Measurements from ENCODE around the gene GNAI2.
"Not testable (repeated sequence)": the region's sequence is repeated elsewhere in the genome, so short reads cannot be mapped to it uniquely, and the experiment has no call there.

Gene GNAI2

GRCh38 chr3:50260027-50260941 lies 24.3 kb downstream of the GNAI2 start:
- peaks cover 32% of the 10 kb centered on the region for H3K4me1 Mint-ChIP-seq
- H3K4me3 Mint-ChIP-seq = peak overlapping the region; percentile 73 to 86
- peak overlapping the region; percentile 81 to 83 for H3K27ac Mint-ChIP-seq
- DNase-seq (peak; percentile 86 to 90), ATAC-seq (peak; percentile 92)
- H3K9me3 Mint-ChIP-seq = no peaks in the 10 kb centered on the region
- no peaks in the 10 kb centered on the region for H3K27me3 Mint-ChIP-seq

GRCh38 chr3:50260942-50261441 lies 25.0 kb downstream of the GNAI2 start:
- peak overlapping the region in 1 of 2 donors; percentile 80 for H3K27ac Mint-ChIP-seq
- peaks cover 32% of the 10 kb centered on the region for H3K4me1 Mint-ChIP-seq
- no peak for ATAC-seq
- peak overlapping the region; percentile 73 to 86 for H3K4me3 Mint-ChIP-seq
- peaks cover 7% of the 10 kb centered on the region for H3K27me3 Mint-ChIP-seq
- DNase-seq = peak in 1 of 2 donors; percentile 3
- no peaks in the 10 kb centered on the region for H3K9me3 Mint-ChIP-seq

DNA sequence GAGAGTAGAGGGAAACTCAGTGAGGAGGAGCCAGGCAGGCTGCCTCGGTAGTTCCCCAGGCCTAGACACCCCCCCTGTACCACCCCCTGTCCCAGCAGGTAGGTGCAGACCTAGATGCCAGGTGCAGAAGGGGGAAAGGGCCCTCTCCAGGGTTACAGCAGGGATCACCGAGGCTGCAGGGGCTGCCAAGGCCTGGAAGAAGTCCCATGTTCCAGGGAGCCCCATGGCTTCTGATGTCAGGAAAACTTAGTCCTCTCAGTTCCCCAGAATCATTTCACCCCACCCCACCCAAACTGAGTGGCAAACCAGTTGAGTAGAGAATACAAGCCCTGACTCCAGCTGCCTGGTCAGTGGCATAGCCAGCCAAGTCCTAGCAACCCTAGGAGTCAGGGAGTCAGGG lies 25.5 kb downstream of the GNAI2 start:
- Mint-ChIP-seq H3K27ac (peak overlapping the region in 1 of 2 donors; percentile 67), H3K4me1 (peaks cover 30% of the 10 kb centered on the region), H3K27me3 (peaks cover 11% of the 10 kb centered on the region), H3K4me3 (peak overlapping the region; percentile 73 to 86), H3K9me3 (no peaks in the 10 kb centered on the region)
- DNase-seq (no peak), ATAC-seq (no peak)

DNA sequence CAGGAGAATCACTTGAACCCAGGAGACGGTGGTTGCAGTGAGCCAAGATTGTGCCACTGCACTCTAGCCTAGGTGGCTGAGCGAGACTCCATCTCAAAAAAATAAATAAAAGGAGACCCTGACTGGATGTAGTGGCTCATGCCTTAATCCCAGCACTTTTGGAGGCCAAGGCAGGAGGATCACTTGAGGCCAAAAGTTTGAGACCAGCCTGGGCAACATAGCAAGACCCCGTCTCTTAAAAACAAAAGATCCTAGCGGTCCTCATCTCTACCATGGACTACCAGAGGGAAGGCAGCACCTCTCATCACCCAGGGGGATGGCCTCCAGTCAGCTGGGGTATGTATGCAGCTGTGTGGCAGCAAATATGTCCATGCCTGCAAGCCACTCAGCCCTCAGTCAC lies 26.2 kb downstream of the GNAI2 start:
- not testable (repeated sequence) for H3K4me3 Mint-ChIP-seq, H3K27ac Mint-ChIP-seq, DNase-seq, H3K9me3 Mint-ChIP-seq, ATAC-seq
- Mint-ChIP-seq H3K4me1 (peaks cover 27% of the 10 kb centered on the region), H3K27me3 (peaks cover 18% of the 10 kb centered on the region)

GRCh38 chr3:50262778-50263177 lies 26.8 kb downstream of the GNAI2 start:
- DNase-seq (peak in 1 of 2 donors; percentile 0), ATAC-seq (no peak)
- no peak overlapping the region for H3K27ac Mint-ChIP-seq
- H3K9me3 Mint-ChIP-seq = no peaks in the 10 kb centered on the region
- H3K4me1 Mint-ChIP-seq = peaks cover 27% of the 10 kb centered on the region
- H3K4me3 Mint-ChIP-seq = peak overlapping the region in 1 of 2 donors; percentile 7
- H3K27me3 Mint-ChIP-seq = peaks cover 24% of the 10 kb centered on the region

DNA sequence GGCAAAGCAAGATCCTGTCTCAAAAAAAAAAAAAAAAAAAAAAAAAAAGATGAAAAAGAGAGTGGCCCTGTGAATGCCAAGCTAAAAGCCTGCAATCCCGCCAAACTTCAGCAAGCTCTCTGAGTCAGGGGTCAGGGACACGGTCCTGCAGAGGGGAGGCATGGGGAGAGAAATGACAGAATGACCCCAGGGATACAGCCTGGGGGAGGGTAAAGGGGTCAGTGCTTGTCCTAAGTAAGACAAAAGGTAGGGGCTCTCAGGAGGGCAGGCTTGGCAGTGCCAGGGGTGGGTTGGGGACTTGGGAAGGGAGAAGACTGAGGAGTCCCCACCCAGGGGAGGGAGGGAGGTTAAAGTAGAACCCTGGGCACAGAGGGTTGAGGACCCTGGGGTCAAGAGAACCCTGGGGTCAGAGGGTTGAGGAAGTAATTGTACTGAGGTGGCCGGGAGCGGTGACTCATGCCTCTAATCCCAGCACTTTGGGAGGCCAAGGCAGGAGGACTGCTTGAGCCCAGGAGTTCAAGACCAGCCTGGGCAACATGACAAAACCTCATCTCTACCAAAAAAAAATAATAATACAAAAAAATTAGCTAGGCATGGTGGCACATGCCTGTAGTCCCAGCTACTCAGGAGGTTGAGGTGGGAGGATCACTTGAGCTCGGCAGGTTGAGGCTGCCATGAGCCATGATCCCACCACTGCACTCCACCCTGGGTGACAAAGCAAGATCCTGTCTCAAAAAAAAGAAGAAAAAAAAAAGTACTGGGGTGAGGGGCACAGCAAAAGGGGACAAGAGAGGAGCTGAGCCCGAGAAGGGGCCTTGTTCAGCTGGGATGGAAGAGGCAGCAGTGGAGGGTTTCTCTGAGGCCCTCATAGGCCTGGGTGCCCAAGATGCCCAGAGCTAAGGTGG lies 27.7 kb downstream of the GNAI2 start:
- ATAC-seq (no peak), DNase-seq (peak in 1 of 2 donors; percentile 1)
- Mint-ChIP-seq H3K4me3 (no peak overlapping the region), H3K27me3 (peaks cover 33% of the 10 kb centered on the region), H3K27ac (peak overlapping the region in 1 of 2 donors; percentile 93), H3K9me3 (no peaks in the 10 kb centered on the region), H3K4me1 (peaks cover 22% of the 10 kb centered on the region)

GRCh38 chr3:50264383-50264963 lies 28.5 kb downstream of the GNAI2 start:
- Mint-ChIP-seq H3K4me1 (peaks cover 14% of the 10 kb centered on the region), H3K9me3 (no peaks in the 10 kb centered on the region), H3K4me3 (no peak overlapping the region), H3K27me3 (peaks cover 37% of the 10 kb centered on the region), H3K27ac (no peak overlapping the region)
- DNase-seq = no peak
- ATAC-seq = no peak

DNA sequence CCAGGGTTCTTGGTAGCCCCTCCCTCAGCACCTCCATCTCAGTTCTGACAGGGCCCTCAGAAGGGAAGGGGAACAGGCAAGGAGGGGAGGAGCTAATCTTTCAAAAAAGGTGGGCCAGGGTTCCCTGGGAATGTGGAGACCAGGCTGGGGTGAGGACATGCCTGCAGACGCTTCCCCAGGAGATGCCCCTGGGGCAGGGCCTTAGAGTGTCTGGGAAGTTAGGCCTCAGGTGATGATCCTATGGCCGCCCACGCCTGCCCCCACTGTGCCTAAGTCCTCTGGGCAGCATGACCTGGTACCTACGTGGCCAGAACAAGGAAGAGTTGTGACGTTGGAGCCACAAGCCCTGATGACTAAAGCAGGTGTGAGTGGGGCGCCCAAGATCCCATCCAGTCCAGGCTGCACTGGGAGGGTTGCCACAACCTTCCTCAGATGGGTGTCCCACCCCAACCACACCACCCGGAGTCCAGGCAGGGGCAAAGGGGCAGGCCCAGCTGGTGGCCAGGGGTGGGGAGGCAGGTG lies 29.0 kb downstream of the GNAI2 start:
- ATAC-seq (no peak), DNase-seq (no peak)
- Mint-ChIP-seq H3K9me3 (no peaks in the 10 kb centered on the region), H3K4me3 (no peak overlapping the region), H3K4me1 (peaks cover 9% of the 10 kb centered on the region), H3K27me3 (peaks cover 42% of the 10 kb centered on the region), H3K27ac (no peak overlapping the region)

DNA sequence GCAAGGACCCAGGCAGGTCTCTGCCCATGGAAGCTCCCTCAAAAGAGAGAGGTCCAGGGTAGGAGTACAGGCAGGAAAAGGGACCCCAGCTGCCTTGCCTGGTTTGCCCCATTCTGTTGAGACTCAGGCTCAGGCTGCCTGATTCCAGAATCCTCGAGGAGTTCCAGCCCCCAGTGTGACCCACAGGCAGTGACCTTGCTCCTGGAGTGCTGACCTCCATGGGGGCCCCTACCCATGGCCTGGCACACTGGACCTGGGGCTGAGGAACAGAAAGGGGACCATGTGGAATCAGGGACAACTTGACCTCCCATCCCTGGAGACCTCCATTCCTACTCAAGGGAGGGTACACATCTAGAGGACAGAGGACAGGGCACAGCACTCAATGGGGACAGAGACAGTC lies 29.6 kb downstream of the GNAI2 start:
- Mint-ChIP-seq H3K4me1 (peaks cover 9% of the 10 kb centered on the region), H3K27ac (no peak overlapping the region), H3K4me3 (no peak overlapping the region), H3K9me3 (no peaks in the 10 kb centered on the region), H3K27me3 (peaks cover 48% of the 10 kb centered on the region)
- ATAC-seq (no peak), DNase-seq (no peak)

- no peak overlapping the region for H3K27ac Mint-ChIP-seq
- no peak overlapping the region for H3K4me3 Mint-ChIP-seq
- H3K4me1 Mint-ChIP-seq = peaks cover 4% of the 10 kb centered on the region
- H3K27me3 Mint-ChIP-seq = peaks cover 48% of the 10 kb centered on the region
- no peak for ATAC-seq
- DNase-seq = peak in 1 of 2 donors; percentile 0
- no peaks in the 10 kb centered on the region for H3K9me3 Mint-ChIP-seq
Measured at GRCh38 chr3:50266017-50266416, 30.0 kb downstream of the GNAI2 start.

DNA sequence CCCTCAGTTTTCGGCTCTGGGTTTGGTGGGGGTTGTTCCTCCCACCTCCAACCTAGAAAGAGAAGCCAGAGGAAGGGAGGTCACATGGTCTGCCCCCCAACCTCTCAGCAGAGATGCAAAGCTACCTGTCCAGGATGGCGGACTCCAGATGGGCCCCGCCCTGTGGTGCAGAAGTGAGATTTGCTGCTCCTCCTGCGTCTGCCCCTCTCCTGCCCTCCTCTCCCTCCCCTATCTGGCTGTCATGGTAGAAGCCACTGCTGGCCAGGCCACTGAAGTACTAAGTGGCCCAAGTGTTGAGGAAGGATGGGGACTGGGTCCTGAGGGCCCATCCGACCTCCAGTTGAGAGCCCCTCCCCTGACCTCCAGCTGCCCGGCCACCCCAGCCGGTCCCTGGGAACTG lies 30.8 kb downstream of the GNAI2 start:
- H3K27ac Mint-ChIP-seq = peak overlapping the region in 1 of 2 donors; percentile 27
- DNase-seq = no peak
- H3K4me3 Mint-ChIP-seq = no peak overlapping the region
- H3K9me3 Mint-ChIP-seq = no peaks in the 10 kb centered on the region
- H3K4me1 Mint-ChIP-seq = peaks cover 6% of the 10 kb centered on the region
- H3K27me3 Mint-ChIP-seq = peaks cover 56% of the 10 kb centered on the region
- no peak for ATAC-seq

GRCh38 chr3:50267280-50267913 lies 31.4 kb downstream of the GNAI2 start:
- no peak for ATAC-seq
- peaks cover 12% of the 10 kb centered on the region for H3K4me1 Mint-ChIP-seq
- peaks cover 57% of the 10 kb centered on the region for H3K27me3 Mint-ChIP-seq

GRCh38 chr3:50268276-50268675 lies 32.3 kb downstream of the GNAI2 start:
- DNase-seq = no peak
- no peak for ATAC-seq
- no peaks in the 10 kb centered on the region for H3K9me3 Mint-ChIP-seq
- no peak overlapping the region for H3K27ac Mint-ChIP-seq
- peaks cover 20% of the 10 kb centered on the region for H3K4me1 Mint-ChIP-seq
- H3K27me3 Mint-ChIP-seq = peaks cover 63% of the 10 kb centered on the region
- H3K4me3 Mint-ChIP-seq = no peak overlapping the region

More at GRCh38 chr3:50267280-50267913, 31.4 kb downstream of the GNAI2 start:
- no peaks in the 10 kb centered on the region for H3K9me3 Mint-ChIP-seq
- no peak overlapping the region for H3K4me3 Mint-ChIP-seq
- no peak overlapping the region for H3K27ac Mint-ChIP-seq
- DNase-seq = no peak

DNA sequence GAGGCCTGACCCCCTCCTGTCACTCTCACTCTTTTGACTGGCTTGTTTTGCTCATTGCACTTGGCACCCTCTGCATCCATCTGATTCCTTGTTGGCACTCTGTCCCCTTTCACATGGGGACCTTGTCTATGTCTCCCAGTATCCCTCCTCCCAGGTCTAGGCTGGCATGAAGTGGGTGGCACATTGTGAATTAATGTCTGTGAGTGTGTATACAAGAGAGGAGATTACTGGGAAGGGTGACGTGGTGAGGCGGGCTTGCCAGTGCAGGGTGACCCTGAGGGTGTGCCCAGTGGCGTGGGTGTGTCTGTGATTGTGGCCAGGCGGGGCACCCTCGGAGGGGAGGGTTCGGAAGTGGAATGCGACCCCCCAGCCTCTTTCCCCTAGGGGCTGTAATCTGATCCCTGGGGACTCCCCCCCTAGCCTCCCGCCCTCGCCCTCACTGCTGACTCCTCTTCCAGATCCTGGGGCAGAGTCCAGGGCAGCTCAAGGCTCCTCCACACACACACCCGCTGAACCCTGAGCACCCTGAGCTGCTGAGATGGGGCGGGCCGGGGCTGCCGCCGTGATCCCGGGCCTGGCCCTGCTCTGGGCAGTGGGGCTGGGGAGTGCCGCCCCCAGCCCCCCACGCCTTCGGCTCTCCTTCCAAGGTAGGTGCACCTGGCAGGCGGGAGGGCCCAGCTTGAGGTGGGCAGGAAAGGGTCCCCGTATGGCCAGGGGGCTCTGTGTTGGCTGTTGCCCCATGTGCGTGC lies 32.9 kb downstream of the GNAI2 start, which contains the start of gene SEMA3B:
TSS of gene SEMA3B (plus strand) at position 445 of the 749 bp plus-strand sequence. CDS start at position 539, 94 bp downstream.
- no peak within 1 kb of the TSS for H3K4me3 Mint-ChIP-seq
- no peak for DNase-seq
- no peak for ATAC-seq
- H3K9me3 Mint-ChIP-seq = no peaks in the 10 kb centered on the region
- peaks cover 69% of the 10 kb centered on the region for H3K27me3 Mint-ChIP-seq
- H3K4me1 Mint-ChIP-seq = peaks cover 24% of the 10 kb centered on the region
- no peak within 1 kb of the TSS for H3K27ac Mint-ChIP-seq

All from stimulated activated naive CD8-positive, alpha-beta T cell treated with anti-CD3 and anti-CD28 coated beads, Interleukin-15, amount 100 ng/mL, for 72 hours (primary cell).